Stimulated activated CD8-positive, alpha-beta memory T cell treated with anti-CD3 and anti-CD28 coated beads, Interleukin-15, amount 100 ng/mL, for 1 hour (primary cell): ENCODE data around the gene VWA8.
A peak's percentile ranks its signal among the peaks of the same experiment; 100 is the strongest.

Experiments
- DNase-seq: peaks from one replicate; pipeline ENCODE4 v3.0.0-alpha.2; 2020; ENCODE audit warnings: low read depth

VWA8 gene

GRCh38 chr13:41960637-41961465 lies at the start of gene VWA8:
Gene VWA8 (minus strand): TSS chr13:41961109. CDS start chr13:41961015, 94 bp downstream.
- peak; percentile 61 for DNase-seq

- no peak for DNase-seq
These were observed 48.1 kb upstream of the VWA8 start for GRCh38 chr13:42009057-42009456.

- DNase-seq: no peak
These were observed 46.9 kb upstream of the VWA8 start for GRCh38 chr13:42007844-42008243.

- no peak for DNase-seq
These were observed 41.2 kb upstream of the VWA8 start for GRCh38 chr13:42002066-42002465.

- no peak for DNase-seq
These were observed 40.7 kb upstream of the VWA8 start for GRCh38 chr13:42001580-42001979.

- no peak for DNase-seq
These were observed 39.9 kb upstream of the VWA8 start for GRCh38 chr13:42000846-42001245.

- no peak for DNase-seq
These were observed 36.5 kb upstream of the VWA8 start for GRCh38 chr13:41997396-41997795.

GRCh38 chr13:41995946-41996345 lies 35.0 kb upstream of the VWA8 start:
- DNase-seq: no peak

GRCh38 chr13:41995336-41995735 lies 34.4 kb upstream of the VWA8 start:
- no peak for DNase-seq

GRCh38 chr13:41994696-41995095 lies 33.8 kb upstream of the VWA8 start:
- DNase-seq: no peak

GRCh38 chr13:41991936-41992335 lies 31.0 kb upstream of the VWA8 start:
- DNase-seq: no peak

- DNase-seq: no peak
These were observed 27.3 kb upstream of the VWA8 start for GRCh38 chr13:41988244-41988643.

GRCh38 chr13:41985788-41986508 lies 25.0 kb upstream of the VWA8 start:
- DNase-seq: no peak

- DNase-seq: no peak
These were observed 21.2 kb upstream of the VWA8 start for GRCh38 chr13:41981951-41982715.

- DNase-seq: no peak
These were observed 17.1 kb upstream of the VWA8 start for GRCh38 chr13:41978007-41978406.

- DNase-seq: no peak
These were observed 15.6 kb upstream of the VWA8 start for GRCh38 chr13:41976476-41976875.

- no peak for DNase-seq
These were observed 13.5 kb upstream of the VWA8 start for GRCh38 chr13:41974262-41974900.

GRCh38 chr13:41973247-41973741 lies 12.4 kb upstream of the VWA8 start:
- DNase-seq: no peak

- no peak for DNase-seq
These were observed 10.9 kb upstream of the VWA8 start for GRCh38 chr13:41971848-41972247.

GRCh38 chr13:41970918-41971317 lies 10.0 kb upstream of the VWA8 start:
- no peak for DNase-seq

- no peak for DNase-seq
These were observed 9.1 kb upstream of the VWA8 start for GRCh38 chr13:41970022-41970421.

GRCh38 chr13:41969072-41969471 lies 8.2 kb upstream of the VWA8 start:
- no peak for DNase-seq
